Measurements from ENCODE around the gene MALRD1. TPM values are rescaled to one million over a fixed set of nuclear protein-coding genes. Genes with fewer than 3 reads are reported as not detected.

MALRD1 gene
- total RNA-seq, 4 donors from 2014 or later: 58.6 to 357 (median 249) TPM

DNA sequence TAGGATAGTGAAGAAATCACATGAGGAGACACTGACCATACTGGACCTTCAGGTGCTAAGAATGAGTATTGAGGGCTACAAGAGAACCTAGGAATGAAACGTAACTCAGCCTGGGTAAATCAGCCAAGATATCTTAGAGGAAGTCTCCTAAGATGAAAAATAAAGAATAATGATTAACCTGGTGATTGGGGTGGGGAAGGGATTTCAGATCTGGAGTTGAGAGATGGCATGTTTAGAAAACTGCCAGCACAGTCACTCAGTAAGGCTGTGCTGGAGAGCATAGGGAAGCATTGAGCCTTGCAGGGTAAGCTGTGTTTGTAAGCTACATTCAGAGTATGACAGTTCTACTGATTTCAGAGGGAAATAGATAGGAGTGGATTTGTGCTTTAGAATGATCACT lies 1.9 kb upstream of the MALRD1 start:
- Histone ChIP-seq H3K27ac (peak overlapping the region in 3 of 4 donors; percentile 26 to 83 (median 69)), H3K27me3 (no peaks in the 10 kb centered on the region), H3K4me1 (peaks cover 0 to 14% (median 0%) of the 10 kb centered on the region in 4 donors), H3K4me3 (peak overlapping the region in 2 of 4 donors; percentile 45 to 49), H3K9me3 (no peaks in the 10 kb centered on the region), H3K36me3 (no peaks in the 10 kb centered on the region)
- TF ChIP-seq POLR2A (IDR thresholded peaks at IDR 0.05): peak; percentile 78 to 86
- TF ChIP-seq, protein P1, sequence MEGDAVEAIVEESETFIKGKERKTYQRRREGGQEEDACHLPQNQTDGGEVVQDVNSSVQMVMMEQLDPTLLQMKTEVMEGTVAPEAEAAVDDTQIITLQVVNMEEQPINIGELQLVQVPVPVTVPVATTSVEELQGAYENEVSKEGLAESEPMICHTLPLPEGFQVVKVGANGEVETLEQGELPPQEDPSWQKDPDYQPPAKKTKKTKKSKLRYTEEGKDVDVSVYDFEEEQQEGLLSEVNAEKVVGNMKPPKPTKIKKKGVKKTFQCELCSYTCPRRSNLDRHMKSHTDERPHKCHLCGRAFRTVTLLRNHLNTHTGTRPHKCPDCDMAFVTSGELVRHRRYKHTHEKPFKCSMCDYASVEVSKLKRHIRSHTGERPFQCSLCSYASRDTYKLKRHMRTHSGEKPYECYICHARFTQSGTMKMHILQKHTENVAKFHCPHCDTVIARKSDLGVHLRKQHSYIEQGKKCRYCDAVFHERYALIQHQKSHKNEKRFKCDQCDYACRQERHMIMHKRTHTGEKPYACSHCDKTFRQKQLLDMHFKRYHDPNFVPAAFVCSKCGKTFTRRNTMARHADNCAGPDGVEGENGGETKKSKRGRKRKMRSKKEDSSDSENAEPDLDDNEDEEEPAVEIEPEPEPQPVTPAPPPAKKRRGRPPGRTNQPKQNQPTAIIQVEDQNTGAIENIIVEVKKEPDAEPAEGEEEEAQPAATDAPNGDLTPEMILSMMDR (IDR thresholded peaks at IDR 0.05): no peak
- DNase-seq: peak in 1 of 3 donors; percentile 62

DNA sequence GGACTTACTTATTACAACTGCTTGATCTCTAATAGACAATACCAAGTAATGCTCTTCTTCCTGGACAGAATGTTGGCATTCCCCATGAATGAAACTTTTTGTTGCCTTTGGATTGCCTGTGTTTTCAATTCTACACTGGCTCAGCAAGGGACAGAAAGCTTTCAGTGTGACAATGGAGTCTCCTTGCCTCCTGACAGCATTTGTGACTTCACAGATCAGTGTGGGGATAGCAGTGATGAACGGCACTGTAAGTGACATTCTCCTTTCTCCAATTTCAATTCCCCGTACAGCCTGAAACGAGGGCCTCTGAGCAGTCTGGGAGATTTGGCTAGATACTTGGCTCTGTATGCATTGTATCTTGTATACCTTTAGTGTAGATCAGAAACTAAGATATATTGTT lies 290 bp downstream of the MALRD1 start:
- H3K36me3 ChIP-seq: no peaks in the 10 kb centered on the region
- H3K4me3 ChIP-seq: peak overlapping the region in 3 of 4 donors; percentile 15 to 49 (median 45)
- H3K27me3 ChIP-seq: no peaks in the 10 kb centered on the region
- H3K27ac ChIP-seq: peak overlapping the region in 3 of 4 donors; percentile 26 to 80 (median 69)
- DNase-seq: no peak
- no peaks in the 10 kb centered on the region for H3K9me3 ChIP-seq
- peaks cover 0 to 17% (median 0%) of the 10 kb centered on the region in 4 donors for H3K4me1 ChIP-seq
- TF ChIP-seq, protein P1 (IDR thresholded peaks at IDR 0.05): no peak

DNA sequence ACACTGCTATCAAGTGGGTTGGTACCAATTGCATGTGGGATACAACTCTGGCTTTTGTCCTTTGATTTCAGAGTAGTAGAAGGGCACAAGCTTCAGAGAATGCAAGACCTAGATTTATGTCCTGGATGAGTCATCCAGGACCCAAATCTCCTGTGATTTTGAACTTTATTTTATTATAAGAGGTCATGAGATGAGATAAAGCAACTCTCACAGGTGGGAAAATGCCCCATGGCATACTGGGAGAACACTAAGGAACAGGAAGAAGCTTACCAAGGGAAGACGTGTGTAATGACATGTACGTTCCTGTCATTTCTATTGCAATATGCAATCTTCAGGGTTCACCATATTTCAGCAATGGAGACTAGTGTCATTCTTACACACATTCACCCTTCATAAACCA lies 966 bp downstream of the MALRD1 start:
- no peaks in the 10 kb centered on the region for H3K36me3 ChIP-seq
- H3K4me1 ChIP-seq: peaks cover 0 to 12% (median 0%) of the 10 kb centered on the region in 4 donors
- H3K27ac ChIP-seq: peak overlapping the region in 3 of 4 donors; percentile 40 to 80 (median 69)
- H3K27me3 ChIP-seq: no peaks in the 10 kb centered on the region
- DNase-seq: peak in 1 of 3 donors; percentile 65
- TF ChIP-seq, protein P1 (IDR thresholded peaks at IDR 0.05): no peak
- peak in 1 of 2 donors; percentile 52 for TF ChIP-seq POLR2A (IDR thresholded peaks at IDR 0.05)
- peak overlapping the region in 3 of 4 donors; percentile 15 to 49 (median 45) for H3K4me3 ChIP-seq
- no peaks in the 10 kb centered on the region for H3K9me3 ChIP-seq

DNA sequence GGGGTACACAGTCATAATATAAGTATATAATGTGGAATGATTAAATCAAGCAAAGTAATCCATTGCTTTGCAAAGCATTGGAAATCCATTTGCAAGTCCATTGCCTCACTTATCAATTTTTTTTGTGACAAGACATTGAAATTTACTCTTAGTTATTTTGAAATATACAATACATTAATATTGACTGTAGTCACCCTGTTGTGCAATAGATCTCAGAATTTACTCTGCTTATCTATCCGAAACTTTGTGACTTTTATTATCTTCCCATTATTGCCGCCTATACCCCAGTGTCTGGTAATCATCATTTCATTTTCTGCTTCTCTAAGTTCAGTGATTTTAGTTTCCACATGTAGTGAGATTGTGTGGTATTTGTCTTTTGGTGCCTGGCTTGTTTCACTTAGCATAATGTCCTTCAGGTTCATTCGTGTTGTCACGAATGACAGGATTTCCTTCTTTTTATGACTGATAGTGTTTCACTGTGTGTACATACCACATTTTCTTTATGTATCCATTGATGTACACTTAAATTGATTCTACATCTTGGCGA lies 5.8 kb downstream of the MALRD1 start:
- Histone ChIP-seq H3K36me3 (no peaks in the 10 kb centered on the region), H3K27ac (peak overlapping the region in 1 of 4 donors; percentile 51), H3K27me3 (no peaks in the 10 kb centered on the region), H3K4me3 (peak overlapping the region in 2 of 4 donors; percentile 2 to 12), H3K4me1 (peaks cover 0 to 7% (median 0%) of the 10 kb centered on the region in 4 donors), H3K9me3 (no peaks in the 10 kb centered on the region)
- TF ChIP-seq, protein P1 (IDR thresholded peaks at IDR 0.05): no peak
- TF ChIP-seq POLR2A (IDR thresholded peaks at IDR 0.05): no peak
- DNase-seq: no peak

DNA sequence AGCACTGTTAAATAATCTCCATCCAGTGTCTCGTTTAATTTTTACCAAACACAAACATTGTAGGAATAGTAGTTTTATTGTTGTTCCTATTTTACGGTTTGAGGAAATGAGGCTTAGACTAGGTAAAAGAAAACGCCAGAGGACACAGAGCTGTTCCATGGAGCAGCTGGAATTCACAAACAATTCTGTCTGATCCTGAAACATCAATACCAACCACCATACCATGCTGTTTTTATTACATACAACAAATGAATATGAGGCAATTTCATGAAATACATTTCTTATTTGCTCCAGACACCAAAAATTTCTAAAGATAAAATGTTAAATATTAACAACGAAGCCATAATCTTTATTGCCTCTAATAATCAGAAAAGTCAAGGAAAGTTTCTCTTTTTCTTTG lies 9.4 kb downstream of the MALRD1 start:
- Histone ChIP-seq H3K4me1 (peaks cover 0 to 6% (median 0%) of the 10 kb centered on the region in 4 donors), H3K27me3 (no peaks in the 10 kb centered on the region), H3K4me3 (no peak overlapping the region), H3K9me3 (no peaks in the 10 kb centered on the region), H3K27ac (peak overlapping the region in 1 of 4 donors; percentile 31), H3K36me3 (no peaks in the 10 kb centered on the region)
- no peak for TF ChIP-seq POLR2A (IDR thresholded peaks at IDR 0.05)
- TF ChIP-seq, protein P1 (IDR thresholded peaks at IDR 0.05): no peak
- DNase-seq: no peak

Measured in Peyer's patch (tissue), 4 donors.